Ovary (tissue), 9 donors: ENCODE results near the gene ARPC4. TPM values are rescaled to one million over a fixed set of nuclear protein-coding genes. Genes with fewer than 3 reads are reported as not detected.

Source experiments
- DNase-seq, 5 donors: peaks; one replicate each; pipeline ENCODE4 v3.0.0-alpha.2; 2019 to 2020
- H3K27ac ChIP-seq, 2 donors: fragments of 200-600 bp; one replicate each; pipeline versions ENCODE4 v1.5.1 to v1.8.0; 2019 to 2022
- H3K27me3 ChIP-seq: fragments of 200-600 bp; one replicate; pipeline ENCODE4 v1.8.0; 2022
- H3K36me3 ChIP-seq: fragments of 200-600 bp; sonication (generic); one replicate; pipeline ENCODE4 v1.5.1; 2019
- H3K4me1 ChIP-seq: one replicate; pipeline ENCODE4 v1.8.1; 2013; ENCODE audit warnings: mild to moderate bottlenecking, moderate library complexity; ENCODE audit not compliant: insufficient read depth
- H3K4me3 ChIP-seq: fragments of 200-600 bp; sonication (generic); one replicate; pipeline ENCODE4 v1.5.1; 2017
- H3K9me3 ChIP-seq, 2 donors: fragments of 200-600 bp in 1 of 2; sonication (generic) in 1 of 2; one replicate each; pipeline versions ENCODE4 v1.5.1 to v1.8.1; 2013 to 2019; ENCODE audit warnings: mild to moderate bottlenecking in 1 of 2, moderate library complexity in 1 of 2
- CTCF ChIP-seq, 3 donors: fragments of 450-650 bp in 2 of 3; fragments of 200-600 bp in 1 of 3; IDR thresholded peaks; one replicate each; pipeline versions ENCODE4 v1.5.1 to v1.8.0; 2016 to 2022; ENCODE audit warnings: antibody characterized with exemption in 3 of 3, mild to moderate bottlenecking in 1 of 3
- EP300 ChIP-seq: sonication (generic); formaldehyde crosslinking; IDR thresholded peaks from one replicate; pipeline ENCODE4 v1.6.1; 2017; ENCODE audit warnings: antibody characterized with exemption
- POLR2A ChIP-seq: fragments of 450-650 bp; IDR thresholded peaks from one replicate; pipeline ENCODE4 v1.6.1; 2017; ENCODE audit warnings: antibody characterized with exemption, mild to moderate bottlenecking, moderate library complexity
- WGBS, 3 donors: extraction: QIAGEN DNeasy Blood & Tissue Kit in 1 of 3; methylation state at CpG; one replicate each; pipeline versions ENCODE4 v1.1.5 to v1.1.7; 2013 to 2017; 5-methylcytosine and 5-hydroxymethylcytosine counted together
- intact Hi-C, 4 donors: fragments of 100-400 bp; cut with DNase I; formaldehyde crosslinking; loops; one replicate each; pipeline versions ENCODE4 v1.11.0 to v1.15.1; 2022 to 2023
- polyA plus RNA-seq, 2 donors: library from polyadenylated mRNA; stranded (reverse); fragments of 200-250 nt in 1 of 2; fragments of 350-450 nt in 1 of 2; fragmentation: Illumina TruSeq in 1 of 2; extraction: RNeasy Lipid Tissue Mini Kit (QIAGEN cat#74804) in 1 of 2; gene quantifications; one replicate each; pipeline ENCODE4 v1.2.3, GENCODE V29; 2013 to 2014
- total RNA-seq, 7 donors: library from RNA; depleted of rRNA in 2 of 7; stranded (reverse); fragments of >200 nt in 2 of 7; fragmentation: NEBNext Ultra II Directional in 3 of 7; extraction: Animal tissue kit (Norgen Biotek cat#: 25700) in 3 of 7; gene quantifications; one replicate each; pipeline versions ENCODE4 v1.1.0 to v1.2.4, GENCODE V29; 2016 to 2023
- donor health status: DM: no; HTN: no; CAD: no; lungs with moderate emphysema.
- donor health status: DM: no; HTN: no; CAD: no.
- donor health status: Bipolar disorder and iron deficiency.
- donor health status: DM: yes; HTN: yes; CAD: no.
- donor health status: DM: no; HTN: no; CAD: no.
- donor health status: DM: yes; HTN: yes; CAD: no.

The ARPC4 gene
- total and polyA plus RNA-seq, 9 donors, result 58.3 to 189 (median 85.1) TPM

GRCh38 chr3:9828801-9829755 is 36.2 kb downstream of the ARPC4 start:
- WGBS, 3 donors, result 92 to 95% (median 93%) methylated on average over 17 of the region's 17 CpGs
- Histone ChIP-seq H3K4me1 (no peaks in the 10 kb centered on the region), H3K27ac (no peak overlapping the region), H3K9me3 (no peaks in the 10 kb centered on the region), H3K4me3 (no peak overlapping the region), H3K36me3 (no peaks in the 10 kb centered on the region), H3K27me3 (no peaks in the 10 kb centered on the region)
- intact Hi-C loops, result no loop called here
- no peak for DNase-seq
- TF ChIP-seq EP300 (no peak), CTCF (IDR thresholded peaks at IDR 0.05) (no peak), POLR2A (no peak)

GRCh38 chr3:9831253-9831652 is 38.4 kb downstream of the ARPC4 start:
- Histone ChIP-seq H3K27me3 (no peaks in the 10 kb centered on the region), H3K4me3 (no peak overlapping the region), H3K9me3 (no peaks in the 10 kb centered on the region), H3K27ac (no peak overlapping the region), H3K4me1 (no peaks in the 10 kb centered on the region), H3K36me3 (no peaks in the 10 kb centered on the region)
- no peak for DNase-seq
- intact Hi-C loops, result no loop called here
- 85 to 91% (median 87%) methylated on average over 3 of the region's 3 CpGs for WGBS, 3 donors
- TF ChIP-seq POLR2A (no peak), EP300 (no peak), CTCF (IDR thresholded peaks at IDR 0.05) (no peak)

- no peaks in the 10 kb centered on the region for H3K9me3 ChIP-seq
- 93 to 94% (median 94%) methylated on average over 9 of the region's 9 CpGs for WGBS, 3 donors
- H3K4me1 ChIP-seq, result no peaks in the 10 kb centered on the region
- no peaks in the 10 kb centered on the region for H3K36me3 ChIP-seq
- DNase-seq, result no peak
- intact Hi-C loops, result no loop called here
- no peak overlapping the region for H3K4me3 ChIP-seq
- H3K27me3 ChIP-seq, result no peaks in the 10 kb centered on the region
- TF ChIP-seq EP300, result no peak
- H3K27ac ChIP-seq, result no peak overlapping the region
Observed at GRCh38 chr3:9833078-9833477, 40.2 kb downstream of the ARPC4 start.

- TF ChIP-seq CTCF (IDR thresholded peaks at IDR 0.05) (no peak), EP300 (no peak), POLR2A (no peak)
- no peak for DNase-seq
- Histone ChIP-seq H3K9me3 (no peaks in the 10 kb centered on the region), H3K4me1 (no peaks in the 10 kb centered on the region), H3K27me3 (no peaks in the 10 kb centered on the region), H3K4me3 (no peak overlapping the region), H3K36me3 (no peaks in the 10 kb centered on the region), H3K27ac (no peak overlapping the region)
- 61 to 67% (median 64%) methylated on average over 18 of the region's 18 CpGs for WGBS, 3 donors
- intact Hi-C loops, result no loop called here
Observed at GRCh38 chr3:9834520-9835380, 41.9 kb downstream of the ARPC4 start.
